ENCODE results near the gene NDUFAF8.

NDUFAF8 gene

GRCh38 chr17:81200201-81200600 is 38.9 kb upstream of the NDUFAF8 start:
- no peak for DNase-seq (ENCODE audit: insufficient read length, low spot score)
- FAIRE-seq = no peak

- DNase-seq (ENCODE audit: insufficient read length, low spot score) = peak; percentile 74
- no peak for FAIRE-seq
Measured at GRCh38 chr17:81200695-81201580, 38.2 kb upstream of the NDUFAF8 start.

DNA sequence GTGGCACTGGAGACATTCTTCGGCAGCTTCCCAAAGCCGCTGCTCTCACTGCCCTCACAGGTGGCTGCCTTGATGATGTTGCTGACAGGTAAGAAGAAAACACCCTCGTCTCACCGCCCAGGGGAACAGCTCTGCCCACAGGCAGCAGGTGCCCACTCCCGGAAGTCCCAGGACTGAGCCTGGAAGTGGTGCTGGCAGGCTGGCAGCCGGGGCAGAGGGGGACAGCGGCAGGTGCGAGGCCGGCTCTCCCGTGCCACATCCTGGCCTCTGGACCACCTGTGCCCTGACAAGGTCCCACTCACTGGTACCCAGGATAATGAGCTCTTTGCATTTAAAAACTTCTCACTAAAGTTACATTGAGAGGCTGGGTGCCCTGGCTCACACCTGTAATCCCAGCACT is 36.8 kb upstream of the NDUFAF8 start:
- FAIRE-seq = no peak
- no peak for DNase-seq (ENCODE audit: insufficient read length, low spot score)

- no peak for FAIRE-seq
Measured at GRCh38 chr17:81203136-81203535, 36.0 kb upstream of the NDUFAF8 start.

DNA sequence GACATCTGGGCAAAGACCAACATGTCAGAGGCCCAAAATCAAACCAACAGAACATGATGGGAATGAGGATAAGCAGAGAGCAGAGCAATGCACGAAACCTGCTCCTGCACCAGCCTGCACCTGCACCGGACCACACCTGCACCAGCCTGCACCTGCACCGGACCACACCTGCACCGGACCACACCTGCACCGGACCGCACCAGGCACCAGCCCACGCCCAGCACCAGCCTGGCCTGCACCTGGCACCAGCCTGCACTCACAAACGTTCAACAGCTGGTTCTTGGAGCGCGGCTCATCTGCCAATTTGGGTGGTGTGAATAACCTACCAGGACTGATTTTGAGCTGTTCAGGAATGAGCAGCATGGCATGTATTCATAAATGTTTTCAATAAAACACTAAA is 34.5 kb upstream of the NDUFAF8 start:
- no peak for FAIRE-seq

More at GRCh38 chr17:81203136-81203535, 36.0 kb upstream of the NDUFAF8 start:
- no peak for DNase-seq (ENCODE audit: insufficient read length, low spot score)

GRCh38 chr17:81206166-81206565 is 33.0 kb upstream of the NDUFAF8 start:
- DNase-seq (ENCODE audit: insufficient read length, low spot score) (no peak), FAIRE-seq (no peak)

More for the DNA sequence above, 34.5 kb upstream of the NDUFAF8 start:
- no peak for DNase-seq (ENCODE audit: insufficient read length, low spot score)

GRCh38 chr17:81206657-81207056 is 32.5 kb upstream of the NDUFAF8 start:
- FAIRE-seq = no peak
- DNase-seq (ENCODE audit: insufficient read length, low spot score) = no peak

DNA sequence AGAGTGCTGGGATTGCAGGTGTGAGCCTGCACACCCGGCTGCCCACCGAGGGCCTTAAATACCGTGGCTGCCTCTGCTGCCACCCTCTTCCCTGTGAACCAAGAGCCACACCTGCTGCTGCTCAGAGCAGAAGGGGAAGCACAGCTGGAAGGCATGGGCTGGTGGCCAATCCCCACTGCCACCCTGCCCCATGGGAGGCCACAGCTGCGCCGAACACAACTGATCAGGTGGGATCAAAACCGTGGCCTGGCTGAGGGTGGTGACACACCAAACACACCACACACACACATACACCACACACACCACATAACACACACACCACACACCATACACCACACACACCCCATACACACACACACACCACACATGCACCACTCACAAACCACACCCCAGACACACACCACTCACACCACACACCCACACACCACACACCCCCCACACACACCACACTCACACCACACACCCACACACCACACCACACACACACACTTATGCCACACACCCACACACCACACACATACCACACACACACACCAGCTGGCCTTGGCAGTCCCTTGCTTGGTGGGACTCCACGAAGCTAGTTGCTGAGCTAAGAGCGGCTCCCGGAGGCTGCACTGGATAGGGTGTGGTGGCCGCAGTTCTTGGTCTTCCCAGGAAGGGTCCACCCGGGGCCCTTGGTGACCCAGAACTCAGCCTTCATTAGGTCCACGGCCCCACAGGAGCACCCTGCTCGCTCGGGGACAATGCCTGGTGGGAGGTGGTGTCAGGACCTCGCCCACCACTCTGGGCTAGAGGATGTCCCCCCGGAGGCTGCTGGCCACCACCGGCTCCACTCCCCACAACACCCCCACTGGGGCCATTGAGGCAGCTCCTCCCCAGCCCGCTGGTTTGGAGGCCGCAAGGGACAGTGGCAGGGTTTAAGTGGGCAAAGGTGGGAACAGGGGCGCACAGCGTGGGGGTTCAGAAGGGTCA is 31.2 kb upstream of the NDUFAF8 start:
- DNase-seq (ENCODE audit: insufficient read length, low spot score) = no peak
- no peak for FAIRE-seq

GRCh38 chr17:81208651-81209050 is 30.5 kb upstream of the NDUFAF8 start:
- FAIRE-seq = no peak
- no peak for DNase-seq (ENCODE audit: insufficient read length, low spot score)

DNA sequence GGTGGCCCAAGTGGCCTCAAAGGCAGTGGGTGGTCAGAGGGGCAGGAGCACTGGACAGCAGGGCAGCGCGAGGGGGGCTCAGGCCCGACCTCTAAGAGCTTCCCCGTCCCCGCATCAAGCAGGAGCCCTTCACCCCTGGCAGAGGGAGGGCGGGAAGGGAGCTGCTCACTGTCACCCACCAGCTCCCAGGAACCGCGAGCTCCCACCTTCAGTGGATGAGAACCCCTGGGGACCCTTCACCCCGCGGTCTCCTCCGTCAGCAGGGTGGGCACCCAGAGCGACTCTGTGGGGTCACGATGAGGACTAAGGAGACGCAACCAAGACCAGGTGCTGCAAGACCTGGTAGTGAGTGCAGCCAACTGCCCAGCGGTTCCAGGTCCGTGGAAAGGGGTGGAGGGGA is 30.0 kb upstream of the NDUFAF8 start:
- FAIRE-seq = no peak
- DNase-seq (ENCODE audit: insufficient read length, low spot score) = no peak

GRCh38 chr17:81210466-81210865 is 28.7 kb upstream of the NDUFAF8 start:
- DNase-seq (ENCODE audit: insufficient read length, low spot score) = no peak
- no peak for FAIRE-seq

- no peak for FAIRE-seq
- DNase-seq (ENCODE audit: insufficient read length, low spot score) = no peak
Measured at GRCh38 chr17:81210868-81211267, 28.2 kb upstream of the NDUFAF8 start.

DNA sequence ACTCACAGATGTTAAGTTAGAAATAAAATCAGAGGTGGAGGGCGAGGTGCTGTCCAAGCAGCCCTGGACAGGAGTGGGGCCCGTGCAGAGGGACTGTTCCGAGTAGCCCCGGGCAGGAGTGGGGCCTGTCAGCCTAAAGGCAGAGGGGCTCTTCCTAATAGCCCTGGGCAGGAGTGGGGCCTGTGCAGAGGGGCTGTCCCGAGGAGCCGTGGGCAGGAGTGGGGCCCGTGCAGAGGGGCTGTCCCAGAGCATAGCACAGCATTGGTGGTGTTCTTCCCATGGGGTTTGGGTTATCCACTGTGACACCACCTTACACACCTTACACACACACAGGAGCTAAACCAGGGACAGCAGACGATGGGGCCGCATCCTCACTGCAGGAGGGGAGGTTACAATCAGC is 26.8 kb upstream of the NDUFAF8 start:
- FAIRE-seq (no peak), DNase-seq (ENCODE audit: insufficient read length, low spot score) (no peak)

GRCh38 chr17:81213978-81214377 is 25.1 kb upstream of the NDUFAF8 start:
- FAIRE-seq = no peak

DNA sequence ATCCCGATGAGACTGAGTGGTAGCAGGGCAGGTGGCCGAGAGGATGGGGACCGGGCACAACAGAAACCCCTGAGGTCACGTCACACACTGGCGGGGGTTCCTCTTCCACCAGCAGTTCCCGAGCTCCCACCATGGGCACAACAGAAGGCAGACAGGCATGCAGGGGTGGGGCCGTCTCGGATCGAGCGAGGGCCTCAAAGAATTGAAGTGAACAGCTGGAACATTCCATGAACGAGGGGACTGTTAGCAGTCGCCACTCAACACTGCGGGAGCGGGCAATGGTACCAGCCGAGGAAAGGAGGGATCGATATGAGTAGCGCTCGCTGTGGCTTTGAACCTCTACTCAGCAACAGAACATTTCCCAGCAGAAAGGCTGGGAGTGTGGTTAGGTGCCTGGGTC is 21.6 kb upstream of the NDUFAF8 start:
- DNase-seq (ENCODE audit: insufficient read length, low spot score) (no peak), FAIRE-seq (no peak)

More at GRCh38 chr17:81213978-81214377, 25.1 kb upstream of the NDUFAF8 start:
- DNase-seq (ENCODE audit: insufficient read length, low spot score) = no peak

GRCh38 chr17:81218459-81218858 is 20.7 kb upstream of the NDUFAF8 start:
- no peak for FAIRE-seq
- no peak for DNase-seq (ENCODE audit: insufficient read length, low spot score)

DNA sequence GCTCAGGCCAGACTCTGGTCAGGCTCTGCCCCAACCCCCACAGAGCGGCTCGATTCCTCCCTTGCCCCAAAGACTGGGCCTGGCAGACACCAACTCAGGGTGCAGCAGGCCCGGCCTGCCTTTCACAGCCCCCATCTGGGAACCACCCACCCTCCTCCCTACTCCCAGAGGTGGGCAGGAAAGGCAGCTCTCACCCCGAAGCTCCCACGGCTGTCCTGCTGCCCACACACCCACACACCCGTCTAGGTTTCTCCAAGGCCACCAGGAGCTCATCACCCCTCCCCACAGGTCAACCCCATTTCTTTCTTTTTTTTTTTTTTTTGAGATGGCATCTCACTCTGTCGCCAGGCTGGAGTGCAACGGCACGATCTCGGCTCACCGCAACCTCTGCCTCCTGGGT is 20.1 kb upstream of the NDUFAF8 start:
- DNase-seq (ENCODE audit: insufficient read length, low spot score) (no peak), FAIRE-seq (no peak)

DNA sequence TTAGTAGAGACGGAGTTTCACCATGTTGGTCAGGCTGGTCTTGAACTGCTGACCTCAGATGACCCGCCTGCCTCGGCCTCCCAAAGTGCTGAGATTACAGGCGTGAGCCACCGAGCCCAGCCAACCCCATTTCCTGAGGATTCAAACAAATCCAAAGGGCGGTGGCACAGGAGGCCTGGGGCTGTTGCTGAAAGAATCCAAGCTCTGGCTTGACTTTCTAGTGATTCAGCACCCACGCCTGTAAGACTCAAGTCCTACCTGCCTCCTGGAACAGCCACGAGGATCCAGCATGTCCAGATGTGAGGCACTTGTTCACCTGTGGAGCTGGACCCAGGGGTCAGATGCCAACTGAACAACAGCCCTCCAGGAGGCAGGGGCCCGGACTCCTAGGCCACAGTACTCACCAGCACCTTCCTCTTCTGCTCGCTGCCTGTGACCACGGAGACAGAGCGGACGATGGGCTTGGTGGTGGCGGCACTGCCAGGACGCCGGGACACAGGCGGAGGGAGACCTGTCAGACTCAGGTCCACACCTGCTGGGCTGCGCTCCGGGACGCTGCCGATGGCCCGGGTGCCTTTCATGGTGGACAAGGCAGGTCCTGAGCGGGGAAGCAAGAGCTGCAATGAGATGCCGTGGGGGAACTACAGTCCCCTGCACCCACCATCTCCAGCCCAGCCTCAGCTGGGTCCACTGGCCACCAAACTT is 19.5 kb upstream of the NDUFAF8 start:
- no peak for DNase-seq (ENCODE audit: insufficient read length, low spot score)
- FAIRE-seq = no peak

- DNase-seq (ENCODE audit: insufficient read length, low spot score) = no peak
- FAIRE-seq = no peak
Measured at GRCh38 chr17:81221371-81221841, 17.7 kb upstream of the NDUFAF8 start.

GRCh38 chr17:81221842-81222619 is 17.1 kb upstream of the NDUFAF8 start:
- no peak for FAIRE-seq
- no peak for DNase-seq (ENCODE audit: insufficient read length, low spot score)
